ENCODE data around the gene PRPH2.

The PRPH2 gene

GRCh38 chr6:42751055-42751454 is 28.7 kb upstream of the PRPH2 start:
- no peak overlapping the region for H3K4me3 ChIP-seq (ENCODE audit: low read depth, low read length)
- DNase-seq (ENCODE audit: low read depth): no peak
- in situ Hi-C loops (cut with HindIII; ENCODE audit: low sequenced_read_pairs): no loop called here
- TF ChIP-seq CTCF (IDR thresholded peaks at IDR 0.05; ENCODE audit: low read depth, low read length, missing control alignments): no peak

- no peak for TF ChIP-seq CTCF (IDR thresholded peaks at IDR 0.05; ENCODE audit: low read depth, low read length, missing control alignments)
- no peak overlapping the region for H3K4me3 ChIP-seq (ENCODE audit: low read depth, low read length)
- in situ Hi-C loops (cut with HindIII; ENCODE audit: low sequenced_read_pairs): no loop called here
- no peak for DNase-seq (ENCODE audit: low read depth)
These were observed 26.0 kb upstream of the PRPH2 start for GRCh38 chr6:42748203-42748898.

GRCh38 chr6:42746463-42747391 is 24.3 kb upstream of the PRPH2 start:
- no peak for TF ChIP-seq CTCF (IDR thresholded peaks at IDR 0.05; ENCODE audit: low read depth, low read length, missing control alignments)
- H3K4me3 ChIP-seq (ENCODE audit: low read depth, low read length): peak overlapping the region; percentile 98
- peak; percentile 68 for DNase-seq (ENCODE audit: low read depth)
- in situ Hi-C loops (cut with HindIII; ENCODE audit: low sequenced_read_pairs): no loop called here

- in situ Hi-C loops (cut with HindIII; ENCODE audit: low sequenced_read_pairs): no loop called here
- peak within 1 kb of the TSS; percentile 98 for H3K4me3 ChIP-seq (ENCODE audit: low read depth, low read length)
- TF ChIP-seq CTCF (IDR thresholded peaks at IDR 0.05; ENCODE audit: low read depth, low read length, missing control alignments): no peak
- DNase-seq (ENCODE audit: low read depth): peak; percentile 97
These were observed 23.5 kb upstream of the PRPH2 start, which contains the start of gene TBCC for GRCh38 chr6:42745640-42746462. Gene TBCC, minus strand, starts transcription at chr6:42746103. Its CDS starts 30 bp downstream, at chr6:42746073.

GRCh38 chr6:42745083-42745639 is 22.8 kb upstream of the PRPH2 start:
- no peak for TF ChIP-seq CTCF (IDR thresholded peaks at IDR 0.05; ENCODE audit: low read depth, low read length, missing control alignments)
- peak overlapping the region; percentile 98 for H3K4me3 ChIP-seq (ENCODE audit: low read depth, low read length)
- DNase-seq (ENCODE audit: low read depth): no peak
- in situ Hi-C loops (cut with HindIII; ENCODE audit: low sequenced_read_pairs): no loop called here
